HS-5 (cell line): ENCODE measurements around the gene SLC1A7.
"Not testable (repeated sequence)": the region's sequence is repeated elsewhere in the genome, so short reads cannot be mapped to it uniquely, and the experiment has no call there.

Experiments used
- DNase-seq: peaks from one replicate; pipeline ENCODE4 v3.0.0-alpha.2; 2012; ENCODE audit warnings: low read depth

The SLC1A7 gene

DNA sequence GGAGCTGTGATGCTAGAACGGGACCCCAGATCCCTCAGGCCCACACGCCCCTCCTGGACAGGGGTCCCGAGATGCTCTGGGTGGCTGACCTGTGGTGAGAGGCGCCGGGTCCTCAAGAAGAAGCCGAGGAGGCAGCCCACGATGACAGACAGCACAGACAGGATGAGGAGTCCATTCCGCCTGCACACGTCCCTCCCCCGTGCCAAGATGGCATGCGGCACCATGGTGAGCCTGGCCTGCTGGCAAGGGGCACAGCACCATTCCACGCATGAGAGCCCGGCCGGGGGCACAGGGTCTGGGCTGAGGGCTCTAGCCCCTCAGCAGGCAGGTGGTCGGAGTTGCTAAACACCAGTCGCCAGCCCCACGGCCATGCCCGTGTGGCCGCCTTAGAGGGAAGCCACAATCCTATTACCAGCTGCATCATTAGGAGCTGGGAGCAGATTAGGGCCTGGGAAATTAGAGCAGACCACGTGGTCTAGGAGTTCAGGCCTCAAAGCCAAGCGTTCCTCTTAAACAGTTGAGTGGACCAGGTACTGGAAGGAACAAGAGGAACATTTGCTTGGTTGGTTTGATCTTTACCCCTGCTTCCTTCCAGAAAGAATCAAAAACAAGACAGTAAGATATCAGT, at the start of gene SLC1A7:
SLC1A7 (minus strand) TSS at position 413 of the 628 bp plus-strand sequence; CDS start at position 224, 189 bp downstream.
- no peak for DNase-seq

DNA sequence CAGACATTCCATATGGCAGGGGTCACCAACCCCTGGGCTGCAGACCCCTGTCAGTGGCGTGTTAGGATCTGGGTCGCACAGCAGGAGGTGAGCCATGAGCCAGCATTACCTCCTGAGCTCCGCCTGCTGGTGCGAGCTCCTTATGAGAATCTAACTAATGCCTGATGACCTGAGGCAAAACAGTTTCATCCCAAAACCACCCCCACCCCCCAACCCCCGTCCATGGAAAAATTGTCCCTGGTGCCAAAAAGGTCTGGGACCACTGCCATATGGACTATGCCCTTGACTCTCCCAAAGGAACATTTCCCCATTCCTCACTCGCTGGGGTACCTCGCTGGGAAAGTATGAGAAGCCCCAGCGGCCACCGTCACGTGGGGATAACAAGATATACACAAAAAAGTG, 47.8 kb upstream of the SLC1A7 start:
- no peak for DNase-seq

- DNase-seq = no peak
Measured at GRCh38 chr1:53189061-53189460, 46.6 kb upstream of the SLC1A7 start.

- no peak for DNase-seq
Measured at GRCh38 chr1:53188099-53188498, 45.7 kb upstream of the SLC1A7 start.

- DNase-seq = no peak
Measured at GRCh38 chr1:53187401-53187800, 45.0 kb upstream of the SLC1A7 start.

GRCh38 chr1:53186533-53186932, 44.1 kb upstream of the SLC1A7 start:
- no peak for DNase-seq

GRCh38 chr1:53185955-53186297, 43.5 kb upstream of the SLC1A7 start:
- DNase-seq = not testable (repeated sequence)

DNA sequence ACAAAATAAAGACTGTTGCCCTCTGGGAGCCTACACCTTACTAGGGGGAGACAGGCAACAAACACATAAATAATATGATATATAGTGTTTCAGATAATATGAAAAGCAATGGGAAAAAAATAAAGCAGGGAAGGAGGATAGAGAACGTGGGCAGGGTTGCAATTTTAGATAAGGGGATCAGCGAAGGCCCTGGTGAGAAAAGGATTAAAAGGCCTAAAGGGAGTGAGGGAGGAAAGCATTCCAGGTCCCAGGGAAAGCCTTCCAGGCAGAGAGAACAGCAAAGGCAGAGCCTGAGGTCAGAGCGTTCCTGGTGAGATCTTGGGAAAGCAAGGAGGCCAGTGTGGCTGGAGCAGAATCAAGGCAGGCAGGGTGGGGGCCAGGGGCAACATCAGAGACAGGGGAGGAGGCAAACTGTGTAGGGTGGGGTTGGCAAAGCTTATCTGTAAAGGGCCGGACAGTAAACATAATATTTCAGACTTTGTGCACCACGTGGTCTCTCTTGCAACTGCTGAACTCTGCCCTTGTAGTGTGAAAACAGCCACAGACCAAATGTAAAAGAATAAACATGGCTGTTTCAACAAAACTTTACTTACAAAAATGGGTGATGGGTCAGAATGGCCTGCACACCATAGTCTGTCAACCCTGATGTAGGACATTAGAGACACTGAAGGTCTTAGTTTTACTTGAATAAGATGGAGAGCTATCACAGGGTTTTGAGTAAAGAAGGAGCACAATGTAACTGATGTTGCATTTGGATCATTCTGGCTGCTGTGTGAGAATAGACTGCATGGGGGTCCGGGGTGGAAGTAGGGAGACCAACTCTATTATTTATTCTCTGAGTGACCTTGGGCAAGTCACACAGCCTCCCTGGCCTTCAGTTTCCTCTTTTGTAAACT, 40.9 kb upstream of the SLC1A7 start:
- DNase-seq = no peak

DNA sequence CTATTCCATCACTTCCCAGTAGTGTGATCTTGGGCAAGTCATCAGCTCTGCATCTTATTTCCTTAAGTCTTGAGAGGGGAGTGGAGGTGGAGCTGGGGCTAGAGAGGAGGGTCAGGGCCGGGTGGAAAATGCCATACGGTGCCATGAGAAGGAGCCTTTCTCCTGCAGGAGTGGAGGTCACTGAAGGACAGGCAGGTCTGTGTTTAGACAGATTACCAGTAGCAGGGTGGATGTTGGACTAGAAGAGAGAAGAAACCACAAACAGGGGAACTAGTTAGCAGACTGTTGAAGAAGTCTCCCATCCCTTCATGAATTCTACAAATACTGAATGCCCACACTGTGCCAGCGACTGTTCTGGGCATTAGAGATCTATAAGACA, 40.3 kb upstream of the SLC1A7 start:
- no peak for DNase-seq

DNA sequence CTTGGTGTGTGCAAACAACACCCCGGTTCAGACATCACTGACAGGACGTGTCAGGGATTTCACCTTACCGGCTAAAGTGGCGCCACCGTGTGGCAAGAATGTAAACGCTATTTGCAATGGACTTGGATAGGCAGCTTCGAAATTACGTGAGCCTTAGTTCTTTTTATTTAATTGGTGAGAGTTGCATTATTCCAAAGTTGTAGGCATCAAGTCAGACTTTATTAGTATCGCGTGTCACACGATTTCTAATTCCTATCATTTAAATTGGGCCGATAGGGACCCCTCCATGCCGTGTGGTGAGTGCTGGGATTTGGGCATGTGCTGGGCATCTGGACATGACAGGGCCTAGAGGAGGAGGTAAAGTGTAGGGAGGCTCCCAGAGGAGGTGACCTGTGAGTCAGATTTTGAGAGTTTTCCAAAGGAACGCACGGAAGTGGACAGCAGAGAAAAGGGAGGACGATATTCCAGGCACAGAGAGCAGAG, 39.7 kb upstream of the SLC1A7 start:
- DNase-seq = peak; percentile 51

- DNase-seq = no peak
Measured at GRCh38 chr1:53180951-53181350, 38.5 kb upstream of the SLC1A7 start.

GRCh38 chr1:53180226-53180625, 37.8 kb upstream of the SLC1A7 start:
- DNase-seq = no peak

GRCh38 chr1:53176452-53177208, 34.2 kb upstream of the SLC1A7 start:
- DNase-seq = no peak

- no peak for DNase-seq
Measured at GRCh38 chr1:53174971-53175913, 32.8 kb upstream of the SLC1A7 start.

GRCh38 chr1:53172426-53173128, 30.1 kb upstream of the SLC1A7 start:
- DNase-seq = peak; percentile 44

DNA sequence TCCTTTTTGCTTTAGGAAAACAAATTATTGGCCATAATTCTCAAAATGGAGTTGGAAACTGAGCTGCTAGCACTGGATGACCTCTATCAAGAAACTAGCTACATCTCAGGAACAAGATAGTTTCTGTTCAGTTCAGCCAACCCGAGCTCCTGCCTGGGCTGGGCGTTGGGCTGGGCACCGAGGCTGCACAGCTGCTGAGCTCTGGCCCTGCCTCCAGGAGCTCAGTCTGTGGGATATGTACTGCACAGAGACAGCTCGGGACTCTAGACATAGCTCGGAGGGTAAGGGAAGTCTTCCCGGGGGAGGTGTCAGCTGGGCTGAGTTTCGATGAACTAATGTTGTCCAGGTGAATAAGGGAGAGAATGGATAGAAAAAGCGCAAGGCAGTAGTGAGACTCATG, 24.5 kb upstream of the SLC1A7 start:
- DNase-seq = no peak

DNA sequence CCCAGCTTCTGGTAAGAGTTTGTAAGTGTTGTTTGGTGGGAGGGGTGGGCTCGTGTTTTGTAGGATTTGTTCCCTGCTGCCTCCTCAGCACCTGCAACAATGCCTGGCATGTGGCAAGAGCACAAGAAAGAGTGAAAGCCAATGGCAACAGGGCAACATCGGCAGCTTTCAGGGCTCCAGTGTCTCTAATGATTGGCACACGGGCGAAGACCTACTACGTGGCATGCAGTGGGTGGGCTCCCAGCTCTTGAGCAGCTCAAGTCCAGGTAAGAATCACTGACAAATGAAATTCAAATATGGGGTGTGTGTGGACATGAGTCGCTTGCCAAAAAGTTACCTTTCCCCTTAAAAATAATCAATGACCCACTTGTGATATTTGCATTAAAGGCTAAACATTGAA, 23.9 kb upstream of the SLC1A7 start:
- DNase-seq = no peak

- no peak for DNase-seq
Measured at GRCh38 chr1:53165408-53165961, 23.0 kb upstream of the SLC1A7 start.

GRCh38 chr1:53163291-53163768, 20.9 kb upstream of the SLC1A7 start:
- DNase-seq = no peak

DNA sequence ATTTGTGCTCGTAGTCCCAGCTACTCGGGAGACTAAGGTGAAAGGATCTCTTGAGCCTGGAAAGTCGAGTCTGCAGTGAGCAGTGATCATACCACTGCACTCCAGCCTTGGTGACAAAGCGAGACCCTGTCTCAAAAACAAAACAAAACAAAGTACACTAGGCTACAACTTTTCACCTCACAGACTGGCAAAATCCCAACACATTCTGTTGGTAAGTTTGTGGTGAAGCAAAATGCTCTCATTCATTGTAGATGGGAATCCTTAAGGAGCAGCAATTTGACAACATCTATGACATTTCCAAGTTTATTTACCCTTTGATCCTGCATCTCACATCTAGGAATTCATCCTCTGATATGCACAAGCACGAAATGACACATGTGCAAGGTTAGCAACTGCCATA, 20.2 kb upstream of the SLC1A7 start:
- no peak for DNase-seq
